DMS153 treated with DMSO at 0.1 percent for 48 hours (cell line): ENCODE data around the gene CCN5.
"Not testable (repeated sequence)": the region's sequence is repeated elsewhere in the genome, so short reads cannot be mapped to it uniquely, and the experiment has no call there.

Source experiments
- DNase-seq: peaks from one replicate; lab custom pipeline; 2025; ENCODE audit not compliant: unreplicated experiment; lab: John Stamatoyannopoulos, UW

The CCN5 gene

DNA sequence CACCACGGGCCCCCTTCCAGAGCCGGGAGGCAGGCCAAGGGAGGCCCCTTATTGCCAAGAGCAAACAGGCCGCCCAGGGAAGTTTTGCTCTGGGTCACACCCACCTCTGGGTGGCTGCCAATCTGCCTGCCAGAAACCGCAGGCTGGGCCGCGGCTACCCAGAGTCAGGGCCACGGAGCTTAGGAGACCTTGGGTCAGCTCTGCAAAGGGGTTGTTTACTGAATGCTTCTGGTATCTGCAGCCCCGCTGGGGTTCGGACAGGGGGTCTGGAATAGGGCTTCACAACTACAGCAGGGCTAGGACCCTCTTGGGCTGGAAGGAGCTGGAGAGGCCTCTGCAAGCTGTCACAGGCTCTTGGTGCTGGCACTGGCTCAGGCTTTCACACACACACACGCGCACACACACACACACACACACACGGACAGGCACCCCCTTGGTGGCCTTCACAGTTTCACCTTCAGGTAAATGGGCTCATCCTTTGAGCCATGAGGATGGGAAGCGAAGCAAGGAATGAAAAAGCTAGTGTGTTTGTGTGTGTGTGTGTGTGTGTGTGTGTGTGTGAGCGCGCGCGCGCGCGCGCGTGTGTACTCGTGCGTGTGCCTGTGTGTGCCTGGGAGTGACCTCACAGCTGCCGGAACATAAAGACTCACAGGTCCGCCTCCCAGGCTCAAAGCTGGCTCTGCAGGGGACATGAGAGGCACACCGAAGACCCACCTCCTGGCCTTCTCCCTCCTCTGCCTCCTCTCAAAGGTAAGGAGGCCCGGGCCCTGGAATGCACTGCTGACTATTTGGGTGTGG, at the start of gene CCN5:
CCN5 (plus strand) TSS at position 669 of the 798 bp plus-strand sequence; CDS start at position 691, 22 bp downstream.
- DNase-seq = peak; percentile 32

DNA sequence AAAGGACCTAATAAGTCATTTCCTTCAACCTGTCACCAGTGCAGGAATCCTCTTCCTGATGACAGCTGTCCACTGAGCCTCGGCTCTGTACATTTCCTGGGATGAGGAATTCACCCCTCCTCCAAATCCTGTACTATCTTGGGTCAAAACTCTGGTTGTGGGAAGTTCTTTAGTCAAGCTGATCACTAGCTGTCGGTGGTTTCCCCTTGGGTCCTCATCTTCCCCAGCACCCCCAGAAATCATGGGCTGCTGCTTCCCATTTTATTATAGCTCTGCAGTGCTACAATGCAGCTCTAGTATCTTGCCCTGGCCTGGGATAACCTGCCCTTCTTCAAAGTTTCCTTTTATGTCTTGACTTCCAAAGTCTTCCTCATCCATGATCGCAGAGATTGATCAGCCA, 49.1 kb upstream of the CCN5 start:
- no peak for DNase-seq

GRCh38 chr20:44670851-44671250, 44.3 kb upstream of the CCN5 start:
- not testable (repeated sequence) for DNase-seq

- DNase-seq = not testable (repeated sequence)
Measured at GRCh38 chr20:44671541-44671940, 43.6 kb upstream of the CCN5 start.

GRCh38 chr20:44672318-44672902, 42.8 kb upstream of the CCN5 start:
- DNase-seq = not testable (repeated sequence)

DNA sequence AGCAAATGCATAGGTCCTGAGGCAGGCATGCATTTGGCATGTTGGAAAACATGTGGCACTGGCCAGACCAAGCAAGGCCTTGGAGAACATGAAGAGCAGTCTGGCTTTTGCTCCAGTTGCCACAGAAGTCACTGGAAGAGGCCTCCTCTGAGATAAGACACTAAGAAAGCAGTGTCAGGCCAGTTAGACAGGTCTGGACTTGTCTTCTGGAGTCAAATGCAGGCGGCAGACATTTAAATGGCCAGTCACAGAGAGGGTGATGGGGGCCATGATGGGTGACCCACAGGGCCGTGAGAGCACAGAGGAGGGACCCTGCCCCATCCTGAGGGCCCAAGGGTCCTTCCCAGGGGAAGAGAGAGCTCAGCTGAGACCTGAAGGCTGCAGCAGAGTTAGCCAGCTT, 36.9 kb upstream of the CCN5 start:
- no peak for DNase-seq

DNA sequence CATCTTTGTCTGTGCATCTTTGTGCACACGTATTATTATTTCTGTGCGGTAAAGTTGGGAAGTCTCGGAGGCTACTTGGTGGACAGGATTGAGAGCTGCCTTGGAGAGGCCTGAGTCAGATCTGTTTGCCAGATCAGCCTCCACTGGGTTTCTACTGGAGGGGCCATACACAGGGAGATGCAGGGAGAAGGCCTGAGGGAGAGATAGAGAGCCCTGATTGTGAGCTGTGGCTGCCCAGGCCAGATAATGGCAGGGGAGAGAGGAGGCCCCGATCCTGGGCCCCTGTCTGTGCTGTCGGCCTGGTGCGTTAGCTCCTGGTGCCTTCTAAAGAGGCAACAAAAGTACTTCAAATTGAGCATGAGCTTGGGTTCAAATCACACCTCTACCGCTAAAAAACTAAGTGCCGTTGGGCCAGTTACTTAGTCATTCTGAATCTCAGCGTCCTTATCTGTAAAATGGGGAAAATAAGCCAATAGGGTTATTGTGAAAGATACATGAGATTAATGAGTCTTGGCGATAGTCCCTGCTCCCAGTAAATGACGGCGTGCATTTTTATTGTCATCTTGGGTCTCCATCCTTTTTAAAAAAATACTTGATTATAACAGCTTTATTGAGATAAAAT, 36.1 kb upstream of the CCN5 start:
- DNase-seq = no peak

DNA sequence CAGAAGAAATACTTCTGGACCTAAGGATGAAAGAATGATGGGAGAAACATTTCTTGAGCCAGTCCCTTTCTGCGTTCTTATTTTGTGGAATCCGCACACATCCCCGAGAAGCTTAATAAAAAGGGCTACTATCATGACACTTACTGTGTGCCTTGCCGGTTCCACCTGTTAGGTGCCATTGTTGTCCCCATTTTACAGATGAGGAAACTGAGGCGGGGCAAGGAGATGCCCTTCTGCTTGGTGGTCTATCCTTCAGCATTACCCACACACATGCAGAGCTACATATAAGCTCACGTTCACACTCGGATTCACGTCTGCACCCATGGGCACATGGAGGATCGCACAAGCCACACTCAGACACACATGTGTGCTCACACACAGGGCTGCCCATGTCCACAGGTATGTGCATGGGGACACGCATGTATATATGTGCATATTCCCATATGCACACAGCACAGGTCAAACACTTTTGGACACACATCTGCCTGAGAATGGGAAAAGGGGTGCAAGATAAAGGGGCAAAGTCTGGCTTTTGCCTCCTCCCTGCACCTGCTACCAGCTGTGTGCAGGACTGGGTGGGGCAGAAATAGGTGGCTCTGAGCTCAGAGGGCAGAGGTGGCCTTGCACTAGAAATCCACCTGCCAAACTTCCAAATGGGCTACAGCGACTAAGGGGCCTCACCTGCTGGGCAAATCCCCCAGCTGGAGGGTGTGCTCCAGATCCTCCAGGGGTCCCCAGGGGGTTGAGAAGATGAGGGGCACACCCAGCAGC, 33.2 kb upstream of the CCN5 start:
- no peak for DNase-seq

- DNase-seq = peak; percentile 62
Measured at GRCh38 chr20:44683263-44684046, 31.7 kb upstream of the CCN5 start.

- no peak for DNase-seq
Measured at GRCh38 chr20:44684047-44684967, 30.9 kb upstream of the CCN5 start.

- no peak for DNase-seq
Measured at GRCh38 chr20:44686934-44687333, 28.2 kb upstream of the CCN5 start.

DNA sequence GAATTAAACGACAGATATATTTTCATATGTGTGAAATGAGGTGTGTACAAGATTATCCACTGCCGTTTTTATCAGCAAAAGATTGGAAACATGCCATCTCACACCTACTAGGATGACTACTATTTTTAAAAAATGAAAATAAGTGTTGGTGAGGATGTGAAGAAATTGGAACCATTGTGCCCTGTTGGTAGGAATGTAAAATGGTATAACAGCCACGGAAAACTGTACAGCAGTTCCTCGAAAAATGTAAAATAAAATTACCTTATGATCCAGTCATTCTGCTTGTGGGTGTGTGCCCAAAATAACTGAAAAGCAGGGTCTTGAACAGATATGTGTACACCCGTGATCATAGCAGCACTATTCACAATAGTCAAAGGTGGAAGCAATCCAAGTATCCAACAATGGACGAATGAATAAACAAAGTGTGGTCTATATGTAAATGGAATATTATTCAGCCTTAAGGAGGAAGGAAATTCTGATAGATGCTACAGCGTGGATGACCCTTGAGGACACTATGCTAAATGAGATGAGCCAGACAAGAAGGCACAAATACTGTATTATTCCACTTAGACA, 27.0 kb upstream of the CCN5 start:
- no peak for DNase-seq

- no peak for DNase-seq
Measured at GRCh38 chr20:44689809-44690208, 25.4 kb upstream of the CCN5 start.

DNA sequence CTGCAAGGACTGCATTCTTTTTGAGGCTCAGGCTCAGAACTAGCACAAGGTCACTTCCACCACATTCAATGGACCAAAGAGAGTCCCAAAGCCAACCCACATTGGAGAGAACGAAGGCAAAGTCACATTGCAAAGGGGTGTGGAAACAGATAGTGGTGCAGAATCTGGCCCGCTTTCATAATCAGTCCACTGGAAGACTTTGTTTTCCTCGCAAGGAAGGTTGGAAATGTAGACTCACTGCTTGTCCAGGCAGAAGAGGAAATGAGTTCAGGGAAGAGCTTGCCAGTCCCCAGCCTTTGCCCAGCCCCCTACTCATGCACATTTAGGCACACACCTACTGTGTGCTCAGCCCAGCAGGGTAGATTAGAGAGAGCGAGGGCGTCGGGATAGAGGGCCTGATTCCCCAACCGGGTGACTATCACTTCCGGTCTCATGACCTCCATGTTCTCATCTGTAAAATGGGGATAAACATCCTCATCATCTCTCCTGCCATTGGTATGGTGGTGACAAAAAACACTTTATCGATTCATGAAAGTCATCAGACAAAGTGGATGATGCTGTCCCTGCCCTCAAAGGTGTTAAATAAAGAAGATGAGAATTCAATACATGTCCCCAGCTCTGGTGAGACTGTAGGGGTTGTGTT, 24.3 kb upstream of the CCN5 start:
- no peak for DNase-seq

DNA sequence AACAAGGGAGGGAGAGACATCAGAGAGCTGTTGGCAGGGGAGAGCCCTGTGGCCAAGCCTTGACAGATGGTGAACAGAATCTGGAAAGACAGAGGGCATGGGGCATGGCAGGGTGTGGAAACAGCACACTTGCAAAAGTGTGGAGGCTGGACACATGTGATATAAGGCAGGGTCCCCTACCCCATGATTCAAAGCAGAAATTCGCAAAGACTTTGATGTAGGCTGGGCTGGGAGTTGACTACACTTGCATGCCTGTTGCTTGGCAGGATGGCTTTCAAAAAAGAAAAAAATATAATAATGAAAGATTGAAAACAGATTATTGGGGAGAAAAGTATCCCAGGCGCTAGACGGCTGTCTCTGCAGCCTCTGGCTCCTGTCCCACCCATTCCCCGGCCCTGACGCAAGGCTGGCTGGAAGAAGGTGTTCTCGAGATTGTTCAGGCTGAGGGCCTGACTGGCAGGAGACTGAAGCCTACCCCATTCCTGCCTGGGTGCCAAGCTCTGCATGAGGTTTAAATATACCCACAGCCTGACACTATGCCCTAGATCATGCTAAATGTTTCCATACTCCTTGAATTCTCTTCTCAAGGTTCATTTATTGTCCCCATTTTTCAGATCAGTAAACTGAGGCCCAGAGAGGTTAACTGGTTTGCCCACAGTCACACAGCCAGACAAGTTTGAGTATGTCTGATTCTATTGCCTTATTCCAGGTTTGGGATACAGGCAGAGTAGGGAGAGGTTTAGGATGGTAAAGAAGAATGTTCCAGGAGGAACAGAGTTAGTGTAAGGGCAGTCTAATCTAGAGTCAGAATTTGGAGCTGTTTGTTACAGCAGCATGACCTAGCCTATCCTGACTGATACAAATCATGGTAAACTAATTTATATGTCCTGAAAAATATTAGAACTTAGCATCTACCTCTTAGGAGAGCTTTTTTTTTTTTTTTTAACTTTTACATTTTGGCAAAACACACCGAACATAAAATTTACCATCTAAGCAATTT, 23.4 kb upstream of the CCN5 start:
- no peak for DNase-seq

DNA sequence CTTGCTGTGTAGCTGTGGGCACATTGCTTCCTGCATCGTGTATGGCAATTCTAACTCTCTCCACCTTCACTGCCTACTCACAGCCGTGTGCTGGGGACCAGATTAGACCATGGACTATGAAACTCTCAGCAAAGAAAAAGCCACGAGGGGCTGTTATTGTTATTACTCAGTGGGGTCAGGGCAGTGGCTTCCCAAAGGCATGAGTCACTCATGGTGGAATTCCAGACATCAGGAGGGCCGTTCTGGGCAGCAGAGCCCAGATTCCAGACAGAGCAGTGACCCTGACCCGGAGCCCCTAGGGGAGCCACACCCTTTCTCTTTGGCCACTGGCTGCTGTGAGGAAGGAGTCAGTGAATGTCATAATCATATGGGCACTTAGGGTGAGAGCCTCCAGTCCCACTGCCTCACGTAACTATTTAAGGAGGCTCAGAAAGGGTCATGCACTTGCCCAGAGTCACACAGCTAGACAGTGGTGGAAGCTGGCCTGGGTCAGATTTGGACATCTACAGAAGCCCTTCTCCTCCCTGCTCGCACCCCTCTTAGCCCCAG, 22.2 kb upstream of the CCN5 start:
- DNase-seq = no peak

DNA sequence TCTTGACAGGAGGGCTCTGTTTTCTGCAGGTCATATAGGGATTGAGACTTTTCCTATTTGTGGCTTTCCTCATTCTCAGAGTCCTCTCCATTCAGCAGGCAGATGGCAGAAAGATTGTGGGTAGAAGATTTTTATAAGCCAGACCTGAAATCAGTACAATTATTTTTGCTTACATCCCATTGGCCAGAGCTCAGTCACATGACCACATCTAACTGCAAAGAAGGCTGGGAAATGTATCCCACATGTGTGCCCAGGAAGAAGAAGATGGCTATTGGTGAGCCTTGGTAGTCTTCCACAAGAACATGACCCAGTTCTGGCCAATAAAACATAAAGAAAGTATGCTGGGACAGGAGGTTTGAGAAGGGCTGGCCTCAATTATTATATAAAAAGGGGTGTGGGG, 21.5 kb upstream of the CCN5 start:
- DNase-seq = no peak
